Bone marrow (tissue), 2 donors: ENCODE measurements around the gene BDH2.

Experiments
- DNase-seq, 2 donors: peaks; one replicate each; lab custom pipeline; 2025; lab: John Stamatoyannopoulos, UW

The BDH2 gene

DNA sequence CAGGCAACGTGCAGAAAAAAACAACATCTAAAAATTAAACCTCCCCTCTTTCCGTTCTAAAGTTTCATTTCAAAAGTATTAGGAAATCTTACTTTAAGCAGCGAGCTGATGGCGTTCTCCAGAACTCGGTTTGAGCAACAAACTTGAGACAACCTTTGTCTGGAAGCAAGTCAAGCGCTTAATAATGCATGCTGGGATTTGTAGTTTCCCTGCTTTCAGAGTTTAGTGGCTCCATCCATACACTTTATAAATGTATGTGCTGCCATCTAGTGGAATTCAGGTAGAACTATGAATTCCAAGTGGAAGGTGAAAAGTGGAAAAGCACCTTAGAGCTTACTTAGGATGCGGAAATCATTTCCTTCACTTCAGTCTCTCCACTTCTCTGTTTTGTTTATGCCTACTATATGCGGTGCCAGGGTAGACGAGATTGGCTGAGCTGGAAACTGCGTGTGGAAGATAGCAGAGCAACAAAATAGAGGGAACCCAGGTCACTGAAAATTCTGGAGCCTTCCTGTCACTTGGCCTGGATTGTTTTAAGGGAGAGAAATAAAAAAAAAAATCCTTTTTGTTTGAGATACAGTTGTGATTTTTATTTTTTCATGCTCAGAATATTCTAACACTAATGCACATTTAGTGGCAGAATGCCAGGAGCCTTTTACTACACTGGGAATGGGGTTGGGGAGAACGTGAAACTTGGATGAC, at the start of gene BDH2:
Gene BDH2, minus strand, starts transcription at position 144 of the 702 bp plus-strand sequence. CDS start 3,580 bp downstream, outside the sequence.
- peak in 1 of 2 donors; percentile 85 for DNase-seq

DNA sequence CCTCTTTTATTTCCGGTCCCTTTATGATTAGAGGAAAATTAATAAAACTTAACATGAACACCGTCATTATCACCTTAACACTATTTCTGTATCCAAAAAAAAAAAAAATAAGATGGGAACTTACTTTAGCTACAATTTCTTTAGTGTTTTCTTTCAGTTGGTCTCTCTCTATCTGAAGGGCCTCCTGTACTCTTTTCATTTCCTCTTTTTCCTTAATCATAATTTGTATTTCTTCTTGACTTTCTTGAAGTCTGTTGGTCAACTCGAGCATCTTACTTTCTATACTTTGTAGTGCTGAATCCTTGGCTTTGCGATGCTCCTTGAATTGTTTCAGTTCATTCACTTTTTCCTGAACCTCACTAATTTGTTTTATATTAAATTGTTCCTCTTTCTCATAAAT, 45.3 kb upstream of the BDH2 start:
- DNase-seq: no peak

DNA sequence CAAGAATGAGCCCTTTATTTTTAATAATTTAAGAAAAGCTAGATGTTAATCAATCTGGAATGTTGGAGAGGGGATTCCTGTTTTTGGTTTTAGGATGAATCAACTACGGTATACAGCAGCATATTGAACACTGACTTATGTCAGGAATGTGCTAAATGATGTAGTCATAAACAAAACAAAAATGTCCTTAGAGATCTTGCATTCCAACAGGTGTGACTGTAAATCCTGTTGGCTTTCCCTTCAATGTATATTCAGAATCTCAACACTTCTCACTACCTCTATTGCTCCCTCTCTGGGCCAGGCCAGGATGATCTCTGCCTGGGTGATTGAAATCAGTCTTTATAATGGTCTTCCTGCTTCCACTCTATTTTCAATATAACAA, 37.8 kb upstream of the BDH2 start:
- no peak for DNase-seq

DNA sequence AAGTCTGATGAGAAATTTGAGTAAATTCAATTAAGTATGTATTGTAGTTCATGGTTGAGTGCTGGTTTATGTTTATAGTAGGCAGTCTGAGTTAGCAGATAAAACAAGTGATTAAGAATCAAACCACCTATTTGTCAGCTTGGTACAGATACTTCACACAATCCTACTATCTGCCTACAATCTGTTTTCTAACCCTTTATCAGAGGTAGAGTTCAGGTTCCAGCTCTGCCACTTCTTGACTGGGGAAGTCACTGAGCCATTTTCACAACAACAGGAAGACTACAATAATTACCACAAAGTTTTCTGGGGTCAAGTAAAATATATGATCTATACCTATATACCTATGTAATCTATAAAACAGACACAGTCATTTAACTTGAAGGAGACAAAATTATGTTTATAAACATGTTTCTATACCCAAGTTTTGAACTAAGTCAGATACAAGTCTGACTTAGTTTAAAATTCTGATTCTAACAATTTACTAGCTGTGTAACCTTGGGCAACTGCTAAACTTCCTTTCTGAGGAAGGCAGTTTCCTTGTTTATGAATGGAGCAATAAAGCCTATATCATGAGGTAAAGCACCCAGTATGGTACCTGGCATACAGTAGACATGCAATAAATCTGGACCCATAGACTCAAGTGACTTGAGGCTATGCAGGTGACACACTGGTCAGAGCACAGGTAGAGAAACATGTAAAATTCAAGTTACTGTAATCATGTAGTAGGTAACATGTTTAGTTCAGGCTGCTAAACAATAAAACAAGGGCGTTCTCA, 37.2 kb upstream of the BDH2 start:
- no peak for DNase-seq

DNA sequence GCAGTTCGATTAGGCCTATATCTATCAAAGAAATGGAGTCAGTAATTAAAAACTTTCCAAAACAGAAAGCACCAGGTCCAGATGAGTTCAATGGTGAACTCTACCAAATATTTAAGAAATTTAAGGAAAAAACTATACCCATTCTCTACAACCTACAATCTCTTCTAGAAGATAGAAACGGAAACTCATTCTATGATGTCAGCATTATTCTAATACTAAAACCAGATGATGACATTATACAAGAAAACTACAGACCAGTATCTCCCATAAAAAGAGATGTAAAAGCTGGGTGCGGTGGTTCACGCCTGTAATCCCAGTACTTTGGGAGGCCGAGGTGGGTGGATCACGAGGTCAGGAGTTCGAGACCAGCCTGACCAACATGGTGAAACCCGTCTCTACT, 29.5 kb upstream of the BDH2 start:
- no peak for DNase-seq

DNA sequence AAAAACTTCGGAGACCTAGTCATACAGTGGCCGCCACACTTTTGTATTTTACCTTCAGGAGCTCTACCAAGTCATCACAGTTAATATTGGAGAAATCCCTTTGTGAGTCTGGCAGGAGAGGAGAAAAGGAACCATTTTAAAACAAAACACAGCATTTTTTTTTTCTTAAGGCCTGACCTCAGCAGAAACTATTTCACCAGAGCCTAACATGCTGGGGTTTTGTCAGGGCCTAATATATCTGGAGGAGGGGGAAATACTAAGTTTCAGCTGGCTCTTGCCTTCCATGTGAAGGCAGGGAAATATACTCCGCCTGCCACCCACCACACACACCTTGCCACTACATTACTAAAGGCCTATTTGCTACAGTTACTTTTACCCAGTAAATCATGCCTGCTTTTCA, 26.5 kb upstream of the BDH2 start:
- DNase-seq: no peak

DNA sequence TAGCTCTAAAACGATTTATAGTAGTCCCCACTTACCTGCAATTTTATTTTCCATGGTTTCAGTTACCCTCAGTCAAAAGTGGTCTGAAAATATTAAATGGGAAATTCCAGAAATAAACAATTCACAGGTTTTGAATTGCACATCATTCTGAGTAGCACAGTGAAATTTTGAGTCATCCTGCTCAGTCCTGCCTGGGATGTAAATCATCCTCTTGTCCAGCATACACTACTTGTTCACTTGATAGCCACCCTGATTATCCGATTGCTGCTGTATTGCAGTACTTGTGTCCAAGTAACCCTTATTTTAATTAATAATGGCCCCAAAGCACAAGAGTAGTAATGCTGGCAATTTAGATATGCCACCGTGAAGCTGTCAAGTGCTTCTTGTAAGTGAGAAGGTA, 23.5 kb upstream of the BDH2 start:
- DNase-seq: no peak

DNA sequence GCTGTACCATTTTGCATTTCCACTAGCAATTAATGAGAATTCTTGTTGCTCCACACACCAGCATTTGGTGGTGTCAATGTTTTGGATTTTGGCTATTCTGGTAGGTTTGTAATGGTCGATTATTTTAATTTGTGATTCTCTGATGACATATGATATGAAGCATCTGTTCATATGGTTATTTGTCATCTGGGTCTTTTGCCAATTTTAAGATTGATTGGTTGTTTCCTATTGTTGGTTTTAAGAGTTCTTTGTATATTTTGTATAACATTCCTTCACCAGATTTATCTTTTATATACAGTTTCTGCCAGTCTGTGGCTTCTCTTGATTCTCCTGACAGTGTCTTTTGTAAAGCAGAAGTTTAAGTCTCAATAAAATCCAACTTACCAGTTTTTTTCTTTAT, 18.5 kb upstream of the BDH2 start:
- no peak for DNase-seq

DNA sequence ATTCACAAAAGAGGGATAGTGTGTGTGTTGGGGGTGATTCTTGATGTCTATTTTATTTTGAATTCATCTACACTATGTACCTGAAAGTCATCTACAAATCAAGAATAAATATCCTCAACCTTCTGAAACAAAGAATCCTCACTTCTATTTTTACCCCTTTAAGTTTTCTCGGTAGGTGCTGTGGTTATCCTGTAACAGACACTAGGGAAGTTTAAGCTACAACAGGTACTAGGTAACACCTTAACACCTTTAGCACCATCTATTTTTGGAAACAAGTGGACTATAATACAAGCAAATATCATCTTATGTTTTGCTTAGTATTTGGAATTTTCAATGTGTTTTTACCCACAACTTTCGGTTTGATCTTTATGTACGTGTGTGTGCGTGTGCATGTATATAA, 12.0 kb upstream of the BDH2 start:
- DNase-seq: no peak

DNA sequence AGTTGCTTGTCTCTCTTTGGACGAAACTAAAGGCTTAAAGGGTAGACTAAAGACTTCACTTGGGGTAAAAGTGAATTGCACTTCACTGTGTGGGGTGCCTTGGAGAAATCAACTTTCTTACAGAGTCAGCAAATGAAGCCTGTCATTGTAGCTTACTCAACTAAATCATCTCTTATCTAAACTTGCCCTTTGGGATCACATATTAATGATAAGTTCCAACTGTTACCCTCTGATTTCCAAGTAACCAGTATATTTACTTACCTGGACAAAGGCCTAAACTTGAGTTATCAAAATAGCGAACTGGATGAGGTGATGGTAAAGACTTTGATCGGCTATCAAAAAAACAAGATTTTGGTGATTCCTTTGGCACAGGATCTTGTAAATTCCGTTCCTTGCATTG, 8.9 kb upstream of the BDH2 start:
- no peak for DNase-seq

DNA sequence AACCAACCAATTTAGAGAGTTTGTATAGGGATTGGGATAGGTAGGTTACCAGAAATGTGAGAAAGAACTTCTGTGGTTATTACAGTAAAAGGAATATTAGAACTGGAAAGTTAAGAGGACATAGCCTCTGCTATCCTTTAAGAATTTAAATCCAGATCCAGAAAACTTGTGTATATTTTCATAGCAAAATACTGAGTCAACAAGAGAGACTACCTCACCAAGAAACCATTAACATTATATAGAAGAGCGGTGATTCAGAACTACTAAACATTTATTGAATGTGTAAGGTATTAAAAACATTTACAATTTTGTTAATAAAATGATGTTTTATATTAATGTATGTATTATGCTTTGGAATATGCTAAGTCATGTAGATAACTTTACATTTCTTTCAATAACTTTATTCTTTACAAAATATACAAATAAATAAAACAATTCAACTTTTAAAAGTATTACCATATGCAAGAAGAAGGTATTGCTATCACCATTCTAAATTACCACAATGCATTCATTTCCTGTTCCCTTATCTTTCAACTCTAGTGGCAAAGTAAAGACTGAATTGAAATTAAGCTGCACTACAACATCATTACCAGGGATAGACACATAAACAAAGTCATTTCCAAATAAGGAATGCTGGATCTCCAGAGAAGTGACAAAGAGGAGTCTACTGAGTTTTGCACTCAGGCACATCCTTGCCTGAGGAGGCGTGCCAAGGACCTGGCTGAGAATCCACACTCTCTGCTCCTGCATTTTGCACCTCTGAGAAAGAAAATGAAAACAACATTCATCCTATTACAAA, 6.1 kb upstream of the BDH2 start:
- no peak for DNase-seq

DNA sequence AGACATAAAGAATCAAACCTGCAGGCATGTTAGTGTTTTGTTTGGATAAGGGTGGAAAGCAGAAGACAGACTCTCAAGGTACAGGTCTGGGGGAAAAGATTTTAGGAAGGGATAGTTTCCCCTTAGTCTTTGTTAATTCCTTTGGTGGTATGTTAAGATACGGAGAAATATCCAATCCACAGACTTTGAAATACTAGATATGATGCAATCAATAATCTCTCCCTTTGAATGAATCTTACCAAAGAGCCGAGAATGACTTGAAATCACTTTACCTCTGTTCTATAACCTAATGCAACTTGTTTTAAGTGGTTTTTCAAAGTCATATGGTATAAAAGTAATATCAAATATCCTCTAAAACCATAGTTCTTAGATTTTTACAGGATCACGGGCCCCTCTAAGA, 5.3 kb upstream of the BDH2 start:
- DNase-seq: no peak

DNA sequence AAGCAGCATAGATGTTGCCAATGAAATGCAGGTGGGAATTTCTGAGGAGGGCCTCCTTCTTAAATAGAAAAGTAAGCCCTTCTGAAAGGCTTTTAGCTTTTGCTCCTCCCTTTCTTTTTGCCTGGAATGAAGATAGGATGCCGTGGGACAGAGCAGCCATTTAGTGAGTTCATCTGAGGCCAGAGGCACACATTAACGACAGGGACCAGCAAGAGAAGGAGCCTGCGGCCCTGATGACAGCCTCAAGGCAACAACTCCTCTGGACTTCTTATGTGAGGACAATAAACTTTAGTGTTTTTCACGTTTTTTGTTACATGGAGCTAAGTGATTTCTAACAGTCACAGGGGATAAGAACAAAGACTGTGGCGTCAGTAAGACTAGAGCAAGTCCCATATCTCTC, 1.1 kb upstream of the BDH2 start:
- DNase-seq: no peak

DNA sequence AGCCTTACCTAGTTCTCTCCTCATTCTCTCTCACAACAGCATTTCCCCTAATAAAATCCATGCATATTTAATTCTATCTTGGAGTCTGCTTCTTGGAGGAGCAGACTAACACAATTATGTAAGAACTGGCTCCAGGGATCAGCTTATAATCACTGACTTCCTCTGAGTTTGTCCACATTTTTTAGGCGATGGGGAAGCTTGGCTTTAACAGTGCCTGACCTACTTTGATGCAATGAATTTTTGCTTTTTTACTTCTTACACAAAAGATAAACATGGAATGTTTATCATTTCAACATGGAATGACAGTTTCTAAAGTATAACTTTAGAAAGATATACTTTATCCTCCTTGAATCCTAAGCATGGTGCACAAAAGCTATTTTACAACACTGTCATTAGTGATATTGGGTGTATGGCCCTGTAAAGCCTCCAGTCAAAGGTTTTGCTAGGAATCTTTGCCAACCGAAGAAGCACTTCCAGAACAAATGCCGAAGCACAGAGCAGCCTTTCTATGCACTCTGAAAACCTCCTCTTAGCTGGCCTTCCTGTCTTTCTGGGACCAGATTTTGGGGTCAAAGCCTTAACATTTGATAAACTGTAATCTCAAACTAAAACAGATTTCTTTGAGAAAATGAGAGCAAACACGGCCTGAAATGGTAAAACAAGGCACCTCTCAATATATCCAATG, 736 bp downstream of the BDH2 start:
- DNase-seq: no peak

DNA sequence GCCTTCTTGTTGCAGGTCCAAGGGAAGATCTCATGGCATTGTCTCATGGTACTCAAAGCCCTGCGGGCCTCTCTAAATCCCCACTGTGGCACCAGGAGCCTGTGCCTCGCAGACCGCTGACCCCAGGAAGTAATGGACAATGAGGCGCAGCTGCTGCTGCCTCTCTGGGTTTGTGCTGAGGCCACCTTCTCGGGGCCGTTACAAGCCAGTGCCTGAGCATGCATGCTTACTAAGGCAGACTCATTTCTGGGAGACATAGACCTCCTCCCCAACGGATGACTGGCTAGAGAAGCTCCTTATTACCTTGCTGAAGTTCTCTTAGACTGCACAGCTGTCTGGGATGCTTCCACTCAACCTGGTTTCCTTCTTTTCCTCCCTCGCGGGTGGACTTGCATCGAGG, 1.3 kb downstream of the BDH2 start:
- DNase-seq: no peak

DNA sequence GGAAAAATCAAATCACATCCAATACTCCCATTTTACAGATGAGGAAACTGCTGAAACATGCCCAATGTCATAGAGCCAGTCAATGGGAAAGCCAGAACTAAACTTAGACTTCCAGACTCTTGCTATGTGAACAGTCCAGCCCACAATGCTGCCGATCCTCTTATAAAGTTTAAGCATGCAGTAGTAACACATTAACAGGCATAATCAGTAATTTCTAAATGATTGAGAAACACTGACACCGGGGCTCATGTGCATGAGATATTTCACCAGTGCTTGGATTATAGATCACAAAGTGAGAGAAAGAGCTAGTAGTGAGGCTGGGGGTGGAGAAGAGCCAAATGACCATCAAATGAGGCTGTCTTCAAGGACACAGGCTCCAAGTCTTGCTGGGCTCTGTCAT, 2.5 kb downstream of the BDH2 start:
- DNase-seq: no peak

DNA sequence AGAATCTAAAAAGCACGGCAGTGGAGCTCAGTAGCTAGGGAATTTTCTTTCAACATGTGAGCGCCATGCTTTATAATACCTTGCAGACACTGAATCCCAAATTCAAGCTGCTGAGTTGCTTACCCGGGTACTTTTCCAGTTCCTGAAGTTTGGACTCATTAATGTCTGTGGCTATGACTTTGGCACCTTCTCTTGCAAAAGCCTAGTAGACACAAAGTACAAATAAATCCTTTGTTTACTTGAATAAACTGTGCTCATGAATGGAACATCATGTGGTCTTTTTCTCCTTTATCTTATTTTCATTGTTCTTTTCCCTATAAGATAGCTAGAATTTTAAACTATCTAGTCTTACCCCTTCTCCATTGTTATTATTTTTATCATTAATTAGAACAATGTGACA, 4.6 kb downstream of the BDH2 start:
- DNase-seq: no peak

DNA sequence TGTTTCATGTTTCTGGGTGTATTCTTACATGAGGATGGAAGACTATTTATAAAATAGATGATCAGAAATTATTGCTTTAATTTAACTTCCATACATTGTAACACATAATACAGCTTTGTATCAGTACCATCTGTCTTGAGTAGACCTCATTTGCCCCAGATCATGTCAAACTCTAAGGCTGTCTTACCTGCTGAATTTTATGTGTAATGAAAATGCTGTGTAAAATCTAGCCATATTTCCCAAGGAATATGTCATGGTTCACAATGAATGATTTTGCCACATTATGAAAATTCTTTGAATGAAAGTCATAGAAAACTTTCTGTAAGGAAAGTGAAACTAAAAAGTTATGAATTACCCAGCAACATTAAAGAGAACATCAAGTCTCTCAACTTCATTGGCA, 7.4 kb downstream of the BDH2 start:
- no peak for DNase-seq

DNA sequence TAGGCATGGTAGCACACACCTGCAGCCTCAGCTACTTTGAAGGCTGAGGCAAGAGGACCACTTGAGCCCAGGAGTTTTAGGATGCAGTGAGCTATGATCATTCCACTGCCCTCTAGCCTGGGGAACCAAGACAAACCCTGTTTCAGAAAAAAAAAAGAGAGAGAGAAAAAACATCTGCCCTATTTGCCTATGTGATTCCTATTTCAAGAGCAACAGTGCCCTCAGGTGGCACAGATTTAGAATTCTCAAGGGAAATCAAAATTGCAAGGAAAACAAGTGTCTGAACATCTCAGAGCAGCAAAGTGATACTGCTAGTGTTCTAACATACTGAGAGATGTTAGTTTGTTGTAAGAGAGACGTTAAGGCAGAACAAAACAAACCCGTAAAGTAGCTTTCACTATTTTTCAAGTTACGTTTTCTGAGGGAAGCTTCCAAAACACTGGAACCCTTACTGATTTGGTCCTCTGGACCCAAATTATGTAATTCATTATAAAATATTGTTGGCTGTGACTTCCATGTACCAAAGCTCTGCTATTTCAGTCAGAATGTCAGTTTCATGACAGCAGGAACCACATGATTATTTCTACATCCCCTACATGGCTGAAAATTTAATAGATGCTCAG, 7.9 kb downstream of the BDH2 start:
- DNase-seq: peak in 1 of 2 donors; percentile 51

DNA sequence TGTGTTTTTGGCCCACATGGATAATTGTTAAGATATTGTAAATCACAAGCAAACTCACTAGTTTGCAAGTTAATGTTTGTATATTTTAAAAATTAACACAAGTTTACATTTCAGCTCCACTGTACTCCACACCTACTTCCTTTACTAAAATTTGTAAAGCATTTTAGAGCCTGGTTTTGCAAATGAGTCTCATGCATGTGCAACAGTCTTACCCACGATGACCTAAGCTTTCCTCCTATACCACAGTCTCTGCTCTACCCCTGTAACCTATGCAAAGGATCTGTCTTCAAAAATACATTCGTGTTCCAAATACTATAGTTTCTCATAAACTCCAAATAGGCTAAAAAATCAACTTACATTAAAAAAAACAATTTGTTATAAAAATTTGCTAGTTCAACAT, 10.2 kb downstream of the BDH2 start:
- no peak for DNase-seq

DNA sequence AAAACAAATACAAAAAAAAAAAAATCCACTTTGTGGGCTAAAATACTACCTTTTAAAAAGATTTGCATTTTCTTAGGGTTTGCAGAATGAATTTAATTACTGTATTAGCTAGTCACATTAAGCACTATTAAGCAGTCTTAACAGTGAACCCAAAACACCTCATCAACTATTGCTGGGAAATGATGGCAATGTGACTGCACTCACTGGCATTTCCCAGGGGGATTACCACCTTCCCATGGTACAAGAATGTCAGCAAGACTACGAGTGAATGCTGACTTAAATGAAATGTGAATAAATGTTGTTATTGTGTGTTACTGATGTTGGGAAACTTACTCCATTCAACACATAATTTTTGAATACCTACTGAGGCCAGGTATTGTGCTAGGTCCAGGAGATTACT, 13.1 kb downstream of the BDH2 start:
- DNase-seq: no peak
